GM12878 (cell line): ENCODE measurements around the gene DEXI. TPM values are rescaled to one million over a fixed set of nuclear protein-coding genes. Genes with fewer than 3 reads are reported as not detected.

Experiments used
- ATAC-seq: fragments of 200-7000 bp; cut with Tn5 transposase; 3 replicates; pipeline ENCODE4 v1.9.1; 2020; ENCODE audit warnings: mild to moderate bottlenecking, moderate library complexity
- BruUV-seq: library from RNA; stranded (reverse); fragments of 400-500 nt; replicated peaks from 2 replicates; lab custom pipeline; 2021; lab: Mats Ljungman, UMichigan
- CTCF ChIA-PET: fragments of 300-600 bp; sonication (Branson Sonifier 250); formaldehyde crosslinking; extraction: SDS; loops from one replicate; lab custom pipeline; 2021; ENCODE audit warnings: inconsistent platforms; lab: Yijun Ruan, JAX
- POLR2A ChIA-PET: fragments of 350-600 bp; formaldehyde crosslinking; extraction: SDS; loops from one replicate; lab custom pipeline; 2021; ENCODE audit warnings: inconsistent platforms; lab: Charles Lee
- RAD21 ChIA-PET: fragments of 300-600 bp; sonication (Branson Sonifier 250); formaldehyde crosslinking; loops from one replicate; lab custom pipeline; 2023; ENCODE audit warnings: antibody characterized with exemption; ENCODE audit not compliant: unreplicated experiment; lab: Charles Lee
- SMC1A ChIA-PET: fragments of 300-600 bp; sonication (Branson Sonifier 250); formaldehyde crosslinking; loops from one replicate; lab custom pipeline; 2023; ENCODE audit not compliant: unreplicated experiment, uncharacterized antibody; lab: Charles Lee
- DNase-seq: peaks from one replicate; pipeline ENCODE4 v3.0.0-alpha.2; 2011; ENCODE audit warnings: low read depth, low spot score
- FAIRE-seq: peaks from 3 replicates; lab custom pipeline; 2011; peaks lifted over from hg19 to GRCh38; lab: Jason Lieb, UNC
- H2AFZ ChIP-seq: 2 replicates; pipeline ENCODE4 v1.6.0; 2011; ENCODE audit warnings: low read depth, low read length, control low read depth; ENCODE audit not compliant: control insufficient read depth
- H3K27ac ChIP-seq: 2 replicates; pipeline ENCODE4 v1.5.1; 2011; ENCODE audit warnings: control low read depth; ENCODE audit not compliant: control insufficient read depth, insufficient read depth
- H3K27me3 ChIP-seq, 2 experiments: replicated peaks in 1 of 2; 2 replicates each; pipeline versions ENCODE4 v1.6.0 to v1.6.1; 2011; ENCODE audit warnings: low read length in 1 of 2; ENCODE audit not compliant: control insufficient read depth in 2 of 2, insufficient read depth in 2 of 2
- H3K36me3 ChIP-seq, 2 experiments: 2 replicates each; pipeline ENCODE4 v1.5.1; 2011; ENCODE audit warnings: low read length in 1 of 2; ENCODE audit not compliant: control insufficient read depth in 2 of 2, insufficient read depth in 2 of 2
- H3K4me1 ChIP-seq: 2 replicates; pipeline ENCODE4 v1.6.1; 2011; ENCODE audit warnings: mild to moderate bottlenecking, low read length, moderate library complexity, mixed read lengths; ENCODE audit not compliant: control insufficient read depth, insufficient read depth
- H3K4me2 ChIP-seq: 2 replicates; pipeline ENCODE4 v1.6.0; 2011; ENCODE audit warnings: control low read depth; ENCODE audit not compliant: control insufficient read depth, insufficient read depth
- H3K4me3 ChIP-seq: fragments of 200-600 bp; sonication (generic); 2 replicates; pipeline ENCODE4 v1.5.1; 2016
- H3K79me2 ChIP-seq: 2 replicates; pipeline ENCODE4 v1.6.0; 2011; ENCODE audit warnings: low read length; ENCODE audit not compliant: control insufficient read depth, insufficient read depth
- H3K9ac ChIP-seq: 2 replicates; pipeline ENCODE4 v1.8.0; 2011; ENCODE audit warnings: low read length, control low read depth, mixed read lengths; ENCODE audit not compliant: control insufficient read depth, insufficient read depth
- H3K9me3 ChIP-seq: replicated peaks from 3 replicates; pipeline ENCODE4 v1.5.1; 2011; ENCODE audit warnings: mild to moderate bottlenecking, low read length; ENCODE audit not compliant: control insufficient read depth, insufficient read depth
- H4K20me1 ChIP-seq: 2 replicates; pipeline ENCODE4 v1.6.0; 2011; ENCODE audit not compliant: control insufficient read depth, insufficient read depth
- NR2F1 ChIP-seq: fragments of 450-650 bp; conservative IDR thresholded peaks from 2 replicates; pipeline ENCODE4 v1.6.1; 2017; ENCODE audit warnings: mild to moderate bottlenecking
- ZNF687 ChIP-seq: fragments of 450-650 bp; IDR thresholded peaks from 2 replicates; pipeline ENCODE4 v1.6.1; 2017; ENCODE audit warnings: mild to moderate bottlenecking, moderate library complexity
- whole genome bisulfite sequencing: methylation state at CpG from one replicate; pipeline ENCODE4 v1.1.6; 2016; ENCODE audit warnings: low lambda C conversion rate; ENCODE audit not compliant: insufficient replicate concordance, insufficient coverage; ENCODE audit errors: missing lambda C conversion rate; 5-methylcytosine and 5-hydroxymethylcytosine counted together
- in situ Hi-C: fragments of 300-500 bp; cut with MboI; formaldehyde crosslinking; loops from 9 replicates; pipeline ENCODE4 v1.14.3; 2018; ENCODE audit warnings: mixed read lengths
- intact Hi-C: fragments of 100-400 bp; cut with micrococcal nuclease; formaldehyde crosslinking; loops from one replicate; pipeline ENCODE4 v1.14.2; 2022; ENCODE audit not compliant: unreplicated experiment
- polyA plus RNA-seq, 11 experiments: library from polyadenylated mRNA; depleted of rRNA in 4 of 11; unstranded in 6 of 11; stranded (reverse) in 5 of 11; fragments of >200 nt; fragmentation: Nextera tagmentation in 4 of 11; fragmentation: Illumina TruSeq in 1 of 11; extraction: Ambion mirVana in 4 of 11; extraction: Trizol in 1 of 11; gene quantifications; 1 replicate in 1 of 11; 2 replicates in 10 of 11; pipeline versions ENCODE4 v1.2.1 to v1.2.3, GENCODE V29; 2011 to 2016; ENCODE audit warnings: inconsistent platforms in 2 of 11, missing spikeins in 2 of 11, low read depth in 1 of 11
- total RNA-seq, 4 experiments: library from RNA; depleted of rRNA in 3 of 4; stranded (reverse); fragments of >200 nt in 3 of 4; fragmentation: Illumina TruSeq in 1 of 4; extraction: Trizol in 1 of 4; gene quantifications; 2 replicates each; pipeline versions ENCODE4 v1.2.1 to v1.2.3, GENCODE V29; 2013 to 2021

Gene DEXI
- total and polyA plus RNA-seq, 10 of the 15 experiments (the other 5 are each of a cell fraction or from before 2014, with no cell fraction given) = 1.4 to 26.3 (median 18.4) TPM

DNA sequence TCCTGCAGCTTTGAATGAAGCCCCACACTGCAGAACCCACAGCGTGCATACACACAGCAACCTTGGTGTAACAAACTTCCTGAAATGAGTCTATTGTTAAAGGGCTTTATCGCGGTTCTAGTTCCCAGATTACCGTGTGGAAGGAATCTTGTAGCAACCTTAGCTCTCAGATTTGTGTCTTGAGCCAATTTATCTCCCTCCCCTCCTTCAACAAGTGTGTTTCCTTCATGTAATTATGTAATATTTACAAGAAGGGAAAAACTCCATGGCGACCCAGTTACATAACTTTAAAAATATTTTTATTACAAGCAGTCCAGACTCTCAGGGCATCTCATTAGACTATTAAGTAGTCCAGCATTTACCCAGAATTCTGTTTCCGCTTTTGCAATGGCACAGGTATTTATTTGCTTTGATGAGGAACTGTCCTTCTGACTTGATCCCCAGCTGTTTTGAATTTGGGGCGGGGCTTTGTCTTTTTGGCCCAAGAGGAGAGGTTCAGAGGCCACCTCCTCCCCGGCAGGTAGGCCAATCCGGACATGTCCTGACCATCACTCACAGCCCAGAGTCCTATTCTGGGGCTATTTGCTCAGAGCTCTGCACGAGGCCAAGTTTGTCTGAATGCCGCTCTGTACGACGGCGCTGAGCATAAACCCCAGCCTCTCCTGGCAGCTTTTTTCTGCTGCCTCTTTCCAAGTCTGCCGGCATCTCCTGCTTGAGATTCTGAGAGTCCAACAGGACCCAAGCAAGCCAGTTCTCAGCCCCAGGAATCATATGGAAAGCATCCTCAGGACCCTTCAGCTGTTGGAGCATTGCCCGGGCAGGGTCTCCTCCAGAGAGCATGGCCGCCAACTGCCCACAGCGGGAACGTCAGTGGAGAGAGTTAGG, 37.7 kb upstream of the DEXI start:
- ChIA-PET SMC1A (interaction anchor here (0.8 to 1.8 kb wide), 18 partner anchors 8 to 378 kb away, joined by 3 to 7 read pairs (median 4); no protein-coding TSS in a partner anchor), RAD21 (interaction anchor here (0.6 to 1.9 kb wide), 14 partner anchors 9 to 391 kb away, joined by 3 to 19 read pairs (median 4); partner anchors contain the start of gene SOCS1), CTCF (interaction anchor here (0.6 to 2.2 kb wide), 13 partner anchors 9 to 392 kb away, joined by 3 to 16 read pairs (median 5); partner anchors contain the start of gene SOCS1), POLR2A (interaction anchor here (1.2 to 2.1 kb wide), 3 partner anchors 15 to 275 kb away, joined by 3 to 15 read pairs (median 3); no protein-coding TSS in a partner anchor)
- H3K36me3 ChIP-seq = peaks cover 9 to 16% of the 10 kb centered on the region in 2 experiments
- intact Hi-C loops (loop anchor here (5.0 kb wide), 2 partner anchors 97 to 277 kb away; partner anchors contain the start of gene SOCS1), in situ Hi-C loops (no loop called here)
- no peak for DNase-seq
- BruUV-seq = no TSS peak
- no peak for TF ChIP-seq NR2F1
- TF ChIP-seq ZNF687 = 0 out of 2 replicates have a peak, but pooled peaks have one; percentile 18
- ATAC-seq = no peak
- H3K9ac ChIP-seq = no peak overlapping the region
- no peaks in the 10 kb centered on the region for H3K27me3 ChIP-seq
- peaks cover 20% of the 10 kb centered on the region for H3K4me1 ChIP-seq
- H3K4me2 ChIP-seq = no peak overlapping the region
- no peak for FAIRE-seq
- no peak overlapping the region for H2AFZ ChIP-seq
- H3K79me2 ChIP-seq = no peaks in the 10 kb centered on the region
- 69% methylated on average over 19 of the region's 19 CpGs for WGBS
- no peaks in the 10 kb centered on the region for H3K9me3 ChIP-seq
- H3K27ac ChIP-seq = no peak overlapping the region
- no peaks in the 10 kb centered on the region for H4K20me1 ChIP-seq
- H3K4me3 ChIP-seq = no peak overlapping the region
